GM19239 (cell line): ENCODE measurements around the gene ELMO1.
"Not testable (repeated sequence)": the region's sequence is repeated elsewhere in the genome, so short reads cannot be mapped to it uniquely, and the experiment has no call there.

Experiments
- DNase-seq: peaks from one replicate; pipeline ENCODE4 v3.0.0; 2011; ENCODE audit warnings: low spot score; ENCODE audit not compliant: insufficient read length
- FAIRE-seq: peaks from 2 replicates; lab custom pipeline; 2011; peaks lifted over from hg19 to GRCh38; lab: Jason Lieb, UNC

ELMO1 gene

GRCh38 chr7:36977878-36978277 is 470.8 kb downstream of the ELMO1 start:
- DNase-seq (no peak), FAIRE-seq (no peak)

GRCh38 chr7:36973534-36973933 is 475.1 kb downstream of the ELMO1 start:
- DNase-seq, FAIRE-seq: not testable (repeated sequence)

GRCh38 chr7:36972140-36972518 is 476.5 kb downstream of the ELMO1 start:
- DNase-seq: no peak
- no peak for FAIRE-seq

- FAIRE-seq (peak; percentile 42), DNase-seq (no peak)
Measured at GRCh38 chr7:36971515-36972139, 477.0 kb downstream of the ELMO1 start.

- peak; percentile 8 for FAIRE-seq
- no peak for DNase-seq
Measured at GRCh38 chr7:36970551-36971514, 477.8 kb downstream of the ELMO1 start.

GRCh38 chr7:36969376-36969775 is 479.3 kb downstream of the ELMO1 start:
- DNase-seq (no peak), FAIRE-seq (no peak)

GRCh38 chr7:36967387-36967786 is 481.3 kb downstream of the ELMO1 start:
- peak; percentile 47 for FAIRE-seq

GRCh38 chr7:36966636-36967035 is 482.0 kb downstream of the ELMO1 start:
- FAIRE-seq (no peak), DNase-seq (no peak)

More at GRCh38 chr7:36967387-36967786, 481.3 kb downstream of the ELMO1 start:
- peak; percentile 33 for DNase-seq

GRCh38 chr7:36966039-36966438 is 482.6 kb downstream of the ELMO1 start:
- DNase-seq (no peak), FAIRE-seq (no peak)

- FAIRE-seq (no peak), DNase-seq (no peak)
Measured at GRCh38 chr7:36965625-36966024, 483.0 kb downstream of the ELMO1 start.

GRCh38 chr7:36964297-36964696 is 484.4 kb downstream of the ELMO1 start:
- FAIRE-seq (no peak), DNase-seq (no peak)

- FAIRE-seq (no peak), DNase-seq (no peak)
Measured at GRCh38 chr7:36962367-36962766, 486.3 kb downstream of the ELMO1 start.

- DNase-seq (no peak), FAIRE-seq (no peak)
Measured at GRCh38 chr7:36961693-36962092, 487.0 kb downstream of the ELMO1 start.

GRCh38 chr7:36961097-36961496 is 487.6 kb downstream of the ELMO1 start:
- DNase-seq (no peak), FAIRE-seq (no peak)

- FAIRE-seq (no peak), DNase-seq (no peak)
Measured at GRCh38 chr7:36960105-36960504, 488.6 kb downstream of the ELMO1 start.

GRCh38 chr7:36958111-36958733 is 490.4 kb downstream of the ELMO1 start:
- FAIRE-seq (no peak), DNase-seq (no peak)

- FAIRE-seq: peak; percentile 33
Measured at GRCh38 chr7:36957620-36958019, 491.0 kb downstream of the ELMO1 start.

GRCh38 chr7:36956814-36957213 is 491.9 kb downstream of the ELMO1 start:
- no peak for DNase-seq
- FAIRE-seq: no peak

More at GRCh38 chr7:36957620-36958019, 491.0 kb downstream of the ELMO1 start:
- DNase-seq: no peak

- FAIRE-seq: no peak
- no peak for DNase-seq
Measured at GRCh38 chr7:36955456-36956129, 493.1 kb downstream of the ELMO1 start.

- FAIRE-seq (peak; percentile 96), DNase-seq (peak; percentile 30)
Measured at GRCh38 chr7:36951257-36951697, 497.4 kb downstream of the ELMO1 start.
